AG04449 (cell line): ENCODE measurements around the gene CFAP65.

Experiments used
- CTCF ChIA-PET: fragments of 350-600 bp; formaldehyde crosslinking; extraction: SDS; loops from one replicate; lab custom pipeline; 2021; ENCODE audit warnings: antibody characterized with exemption; lab: Yijun Ruan, JAX
- POLR2A ChIA-PET: fragments of 400-600, 350-600 bp; formaldehyde crosslinking; extraction: SDS; loops from one replicate; lab custom pipeline; 2020; ENCODE audit warnings: antibody characterized with exemption, inconsistent platforms; lab: Yijun Ruan, JAX
- DNase-seq: peaks from one replicate; pipeline ENCODE4 v3.0.0-alpha.2; 2010; ENCODE audit warnings: low read depth, low spot score
- H3K4me3 ChIP-seq: 2 replicates; pipeline ENCODE4 v1.5.1; 2011; ENCODE audit warnings: low read depth, mild to moderate bottlenecking, control low read depth, low read length
- TF ChIP-seq, protein P1 (sequence below): IDR thresholded peaks from one replicate; pipeline ENCODE4 v1.5.1; 2011; ENCODE audit warnings: mild to moderate bottlenecking, moderate library complexity, low read length, control low read depth, inconsistent platforms; ENCODE audit not compliant: insufficient read depth; ENCODE audit errors: missing control alignments

CFAP65 gene

DNA sequence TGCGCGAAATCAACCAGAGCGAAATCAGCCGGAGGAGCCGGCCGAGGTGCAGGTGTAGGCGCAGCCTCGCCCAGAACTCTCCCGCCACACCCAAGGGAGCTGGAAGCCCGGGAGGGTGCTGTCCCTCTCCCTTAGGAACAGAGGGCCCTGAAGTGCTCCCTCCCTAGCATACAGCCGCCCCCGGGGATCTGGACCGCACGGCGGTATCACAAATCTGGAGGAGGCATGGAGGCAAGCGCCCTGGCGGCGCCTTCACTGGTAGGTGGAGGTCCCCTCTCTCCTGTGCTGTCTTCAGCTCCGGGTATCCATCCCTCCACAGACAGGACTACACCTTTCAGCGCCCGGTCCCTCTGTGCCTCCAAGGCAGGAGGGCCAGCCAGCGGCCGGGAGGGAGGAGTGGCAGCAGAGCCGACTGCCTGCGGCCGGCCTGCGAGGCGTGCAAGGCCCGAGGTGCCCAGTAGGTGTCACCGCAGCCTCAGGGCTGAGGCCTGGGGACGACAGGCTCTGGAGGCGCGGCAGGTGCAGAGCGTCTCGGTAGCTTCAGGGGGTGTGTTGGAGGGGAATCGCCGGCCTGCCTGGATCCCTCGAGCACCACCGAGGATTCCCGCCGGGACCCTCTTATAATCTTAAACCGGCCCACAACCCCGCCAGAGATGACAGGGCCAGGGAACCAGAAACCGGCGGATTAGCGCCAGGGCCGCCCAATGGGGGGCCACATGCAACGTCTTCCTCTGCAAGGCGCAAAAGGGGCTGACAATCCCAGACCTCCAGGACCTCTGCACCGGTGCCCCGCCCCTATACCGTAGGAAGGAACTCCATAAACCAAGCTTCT lies 16.6 kb upstream of the CFAP65 start:
- H3K4me3 ChIP-seq = no peak overlapping the region
- no peak for DNase-seq
- TF ChIP-seq, protein P1, sequence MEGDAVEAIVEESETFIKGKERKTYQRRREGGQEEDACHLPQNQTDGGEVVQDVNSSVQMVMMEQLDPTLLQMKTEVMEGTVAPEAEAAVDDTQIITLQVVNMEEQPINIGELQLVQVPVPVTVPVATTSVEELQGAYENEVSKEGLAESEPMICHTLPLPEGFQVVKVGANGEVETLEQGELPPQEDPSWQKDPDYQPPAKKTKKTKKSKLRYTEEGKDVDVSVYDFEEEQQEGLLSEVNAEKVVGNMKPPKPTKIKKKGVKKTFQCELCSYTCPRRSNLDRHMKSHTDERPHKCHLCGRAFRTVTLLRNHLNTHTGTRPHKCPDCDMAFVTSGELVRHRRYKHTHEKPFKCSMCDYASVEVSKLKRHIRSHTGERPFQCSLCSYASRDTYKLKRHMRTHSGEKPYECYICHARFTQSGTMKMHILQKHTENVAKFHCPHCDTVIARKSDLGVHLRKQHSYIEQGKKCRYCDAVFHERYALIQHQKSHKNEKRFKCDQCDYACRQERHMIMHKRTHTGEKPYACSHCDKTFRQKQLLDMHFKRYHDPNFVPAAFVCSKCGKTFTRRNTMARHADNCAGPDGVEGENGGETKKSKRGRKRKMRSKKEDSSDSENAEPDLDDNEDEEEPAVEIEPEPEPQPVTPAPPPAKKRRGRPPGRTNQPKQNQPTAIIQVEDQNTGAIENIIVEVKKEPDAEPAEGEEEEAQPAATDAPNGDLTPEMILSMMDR = peak; percentile 96
- ChIA-PET POLR2A (no interaction called here), CTCF (interaction anchor here (0.6 to 28.6 kb wide), 39 partner anchors 7 to 298 kb away, joined by 3 to 709 read pairs (median 5); partner anchors contain the start of genes CFAP65 and NHEJ1)

DNA sequence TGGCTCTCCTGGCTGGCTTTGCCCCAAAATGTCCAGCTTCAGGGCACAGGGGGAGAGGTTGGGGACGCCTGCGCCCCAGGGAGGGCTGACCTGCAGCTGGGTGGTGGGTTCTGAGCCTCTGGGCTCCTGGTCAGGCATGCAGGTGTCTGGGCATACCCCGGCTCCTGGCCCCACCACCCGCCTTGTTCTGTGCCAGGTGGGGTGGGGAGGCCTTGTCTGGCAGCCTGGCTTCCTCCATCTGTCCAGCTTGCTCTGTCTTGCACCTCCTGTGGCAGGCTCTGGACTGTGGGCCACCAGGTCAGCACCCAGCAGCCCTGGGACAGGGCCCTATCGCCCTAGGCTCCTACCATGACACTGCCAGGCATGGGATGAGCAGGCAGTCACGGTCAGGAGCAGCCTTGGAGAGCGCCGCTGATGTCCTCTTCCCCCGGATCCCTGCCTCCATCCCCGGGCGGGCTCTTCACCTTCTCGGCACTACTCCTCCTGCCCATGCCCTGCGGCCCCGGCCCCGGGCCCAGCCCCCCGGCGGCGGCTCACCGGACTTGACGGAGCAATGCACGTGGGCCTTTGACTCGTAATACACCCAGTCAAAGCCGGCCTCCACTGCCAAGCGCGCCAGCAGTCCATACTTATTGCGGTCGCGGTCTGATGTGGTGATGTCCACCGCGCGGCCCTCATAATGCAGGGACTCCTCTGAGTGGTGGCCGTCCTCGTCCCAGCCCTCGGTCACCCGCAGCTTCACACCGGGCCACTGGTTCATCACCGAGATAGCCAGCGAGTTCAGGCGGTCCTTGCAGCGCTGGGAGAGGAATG lies 15.8 kb upstream of the CFAP65 start:
- TF ChIP-seq, protein P1 = no peak
- ChIA-PET POLR2A (no interaction called here), CTCF (interaction anchor here (0.9 to 28.6 kb wide), 20 partner anchors 14 to 241 kb away, joined by 3 to 709 read pairs (median 8); partner anchors contain the start of genes CFAP65 and NHEJ1)
- no peak overlapping the region for H3K4me3 ChIP-seq
- DNase-seq = no peak

DNA sequence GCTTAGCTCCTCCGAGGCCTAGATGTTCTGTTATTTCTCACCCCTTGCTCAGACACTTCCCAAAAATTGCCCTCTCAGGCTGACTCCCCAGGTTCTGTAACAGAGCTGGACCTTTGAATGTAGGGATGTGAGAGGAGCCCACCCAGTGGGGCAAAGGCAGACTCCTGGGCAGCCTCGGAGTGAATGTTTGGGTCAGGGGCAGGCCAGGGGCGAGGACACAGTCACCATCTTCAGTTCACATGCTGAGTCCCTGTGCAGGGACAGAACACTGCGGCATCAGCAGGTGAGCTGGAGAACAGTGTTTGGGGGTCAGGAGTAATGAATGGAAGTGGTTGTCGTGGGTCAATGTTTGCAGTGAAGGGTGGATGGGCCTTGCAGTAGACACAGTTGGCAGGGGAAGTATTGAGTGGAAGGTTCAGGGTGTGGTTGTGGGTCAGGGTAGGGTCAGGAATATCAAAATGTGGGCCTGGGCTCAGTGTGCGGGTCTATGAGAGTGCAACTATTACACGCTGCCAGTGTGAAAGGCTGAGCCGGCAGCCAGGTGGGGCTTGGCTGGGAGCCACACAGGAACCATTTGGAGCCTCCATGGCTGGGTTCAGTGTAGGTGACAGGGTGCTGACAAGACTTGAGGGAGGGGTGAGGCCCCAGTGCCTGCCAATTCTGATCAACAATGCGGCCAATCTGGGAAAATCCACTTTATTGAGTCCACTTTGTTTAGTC lies 15.0 kb upstream of the CFAP65 start:
- POLR2A ChIA-PET = no interaction called here
- CTCF ChIA-PET = interaction anchor here (1.3 to 28.6 kb wide), 6 partner anchors 14 to 95 kb away, joined by 3 to 709 read pairs (median 110); partner anchors contain the start of gene NHEJ1
- DNase-seq = no peak
- no peak overlapping the region for H3K4me3 ChIP-seq
- TF ChIP-seq, protein P1 = no peak

DNA sequence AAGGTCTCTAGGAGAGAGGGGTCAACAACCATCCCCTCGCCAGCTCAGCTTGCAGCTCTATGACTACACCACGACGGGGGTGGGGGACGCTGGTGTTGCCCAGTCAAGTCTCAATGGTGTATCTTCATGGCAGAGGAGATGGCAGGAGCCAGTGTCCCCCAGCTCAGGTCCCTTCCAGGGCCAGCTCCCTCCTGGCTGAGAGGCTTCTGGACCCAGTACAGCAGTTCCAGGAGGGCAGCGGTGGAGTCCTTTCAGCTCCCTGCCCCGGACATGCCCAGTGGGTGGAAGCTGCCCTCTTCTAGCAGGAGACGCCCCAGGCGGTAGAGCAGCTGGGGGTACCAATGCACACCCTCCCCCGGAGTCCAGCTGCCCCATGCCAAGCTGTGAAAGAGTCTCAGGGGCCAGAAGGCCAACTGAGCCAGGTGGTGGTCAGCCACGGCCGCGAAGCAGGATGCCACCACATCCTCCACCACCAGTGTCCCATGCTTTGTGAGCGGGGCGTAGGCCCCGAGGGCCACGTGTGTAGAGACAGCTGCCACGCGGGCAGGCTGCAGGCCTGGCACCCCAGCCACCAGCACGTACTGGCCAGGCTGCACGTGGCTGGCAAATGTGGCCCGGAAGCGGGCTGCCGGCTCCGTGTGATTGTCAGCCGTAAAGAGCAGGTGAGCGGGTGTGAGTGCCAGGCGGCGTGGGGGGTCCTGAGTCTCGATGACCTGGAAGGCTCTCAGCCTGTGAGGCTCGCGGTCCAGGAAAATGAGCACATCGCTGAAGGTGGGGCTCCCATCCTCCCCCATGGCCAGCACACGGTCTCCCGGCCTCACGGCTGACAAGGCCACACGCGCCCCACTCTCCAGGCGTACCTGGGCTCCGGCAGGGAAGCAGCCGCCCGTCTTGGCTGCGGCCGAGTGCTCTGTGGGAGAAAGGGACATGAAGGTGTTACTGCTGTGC lies 13.9 kb upstream of the CFAP65 start:
- TF ChIP-seq, protein P1 = no peak
- POLR2A ChIA-PET = no interaction called here
- no peak overlapping the region for H3K4me3 ChIP-seq
- CTCF ChIA-PET = interaction anchor here (0.8 to 28.6 kb wide), 7 partner anchors 8 to 179 kb away, joined by 3 to 709 read pairs (median 7); partner anchors contain the start of gene NHEJ1
- no peak for DNase-seq

DNA sequence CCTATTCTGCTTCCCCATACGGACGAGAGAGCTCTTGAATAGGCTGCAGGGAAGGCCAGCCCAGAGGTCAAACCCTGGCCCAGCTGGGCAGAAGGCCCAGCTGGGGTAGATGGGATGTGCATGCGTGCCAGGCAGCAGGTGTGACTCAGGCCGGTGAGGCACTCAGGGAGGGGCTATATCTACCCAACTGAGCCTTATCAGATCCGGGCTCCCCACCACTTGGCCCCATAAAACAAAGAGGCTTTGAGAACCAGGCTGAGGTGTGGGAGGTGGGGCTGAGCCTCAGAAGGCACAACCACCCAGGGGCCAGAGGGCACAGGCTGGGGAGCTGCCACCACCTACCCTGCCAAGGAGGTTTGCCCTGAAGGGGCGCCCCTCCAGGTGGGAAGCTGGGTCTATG lies 8.0 kb upstream of the CFAP65 start:
- DNase-seq = no peak
- no peak overlapping the region for H3K4me3 ChIP-seq
- ChIA-PET CTCF (interaction anchor here (1.6 to 28.6 kb wide), 4 partner anchors 10 to 70 kb away, joined by 3 to 709 read pairs (median 11); partner anchors contain the start of gene IHH), POLR2A (no interaction called here)
- TF ChIP-seq, protein P1 = no peak
